HFF-Myc (cell line): ENCODE measurements around the gene FBN2.

ENCODE experiments used
- DNase-seq: peaks from one replicate; pipeline ENCODE4 v3.0.0-alpha.2; 2011; ENCODE audit warnings: low read depth; ENCODE audit errors: extremely low read depth
- H3K4me3 ChIP-seq: replicated peaks from 2 replicates; pipeline ENCODE4 v1.5.1; 2011; ENCODE audit warnings: low read depth, mild to moderate bottlenecking, control low read depth, low read length
- CTCF ChIP-seq: IDR thresholded peaks from 2 replicates; pipeline ENCODE4 v1.5.1; 2012; ENCODE audit warnings: mild to moderate bottlenecking, low read depth, low read length, control low read depth; ENCODE audit errors: missing control alignments

Gene FBN2

DNA sequence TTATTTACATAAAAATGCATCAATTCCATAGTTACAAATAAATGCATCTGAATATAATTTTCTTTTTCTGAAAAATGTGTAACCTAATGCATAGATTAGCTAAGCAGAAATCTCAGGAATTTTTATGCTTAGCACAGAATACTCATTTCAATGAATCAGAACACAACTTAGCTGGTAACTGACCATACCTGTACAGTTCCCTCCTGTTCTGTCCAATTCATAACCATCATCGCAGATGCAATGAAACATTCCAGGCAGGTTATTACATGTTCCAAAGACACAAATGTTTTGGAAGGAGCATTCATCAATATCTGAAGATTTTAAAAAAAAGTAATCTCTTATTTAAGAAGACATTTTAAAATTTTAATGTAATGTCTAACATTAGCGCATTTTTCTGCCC, 219.4 kb downstream of the FBN2 start:
- H3K4me3 ChIP-seq = no peak overlapping the region
- DNase-seq = no peak
- TF ChIP-seq CTCF = no peak

GRCh38 chr5:128317481-128317880, 220.6 kb downstream of the FBN2 start:
- TF ChIP-seq CTCF = no peak
- DNase-seq = no peak
- H3K4me3 ChIP-seq = no peak overlapping the region

- TF ChIP-seq CTCF = no peak
- no peak for DNase-seq
- no peak overlapping the region for H3K4me3 ChIP-seq
These were observed 222.4 kb downstream of the FBN2 start for GRCh38 chr5:128315671-128316070.

DNA sequence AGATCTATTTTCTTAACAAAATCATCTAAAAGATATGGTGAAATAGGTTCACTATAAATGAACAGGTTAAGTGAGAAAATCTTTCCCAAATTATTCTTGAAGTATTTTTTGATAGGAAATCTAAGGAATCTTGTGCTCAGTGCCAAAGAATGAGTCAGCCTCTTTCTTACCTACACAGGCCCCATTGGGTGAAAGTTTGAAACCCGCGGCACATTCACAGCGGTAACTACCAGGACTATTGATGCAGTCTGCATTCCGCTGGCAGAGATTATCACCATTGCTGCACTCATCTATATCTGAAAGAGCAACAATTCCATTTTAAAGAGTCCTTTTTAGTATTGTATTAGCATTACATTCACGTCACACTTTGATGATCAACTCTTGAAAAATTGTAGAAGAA, 232.7 kb downstream of the FBN2 start:
- H3K4me3 ChIP-seq = no peak overlapping the region
- TF ChIP-seq CTCF = no peak
- DNase-seq = no peak

DNA sequence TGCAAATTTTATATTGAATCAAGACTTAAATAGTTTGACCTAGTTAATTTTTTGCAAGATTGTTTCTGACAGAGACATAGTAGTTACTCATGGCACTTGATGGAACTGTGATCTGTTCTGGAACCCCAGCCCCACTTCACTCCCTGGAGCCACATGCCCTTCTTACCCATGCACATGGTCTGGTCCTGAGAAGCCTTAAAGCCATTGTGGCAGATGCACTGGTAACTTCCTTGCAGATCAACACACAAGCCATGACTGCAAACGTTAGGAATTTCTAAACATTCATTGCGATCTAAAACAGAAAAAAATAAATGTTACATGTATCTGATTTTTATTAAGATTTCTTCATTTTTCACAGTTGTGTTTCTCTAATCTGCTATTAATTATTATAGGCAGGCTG, 233.3 kb downstream of the FBN2 start:
- DNase-seq = no peak
- H3K4me3 ChIP-seq = no peak overlapping the region
- no peak for TF ChIP-seq CTCF

- peak; percentile 30 for DNase-seq
- no peak for TF ChIP-seq CTCF
- H3K4me3 ChIP-seq = no peak overlapping the region
These were observed 234.0 kb downstream of the FBN2 start for GRCh38 chr5:128304088-128304487.

- TF ChIP-seq CTCF = no peak
- no peak for DNase-seq
- H3K4me3 ChIP-seq = no peak overlapping the region
These were observed 234.5 kb downstream of the FBN2 start for GRCh38 chr5:128303593-128303992.
